Lower leg skin (tissue), 4 donors: ENCODE data around the gene ZNF804B. TPM values are rescaled to one million over a fixed set of nuclear protein-coding genes. Genes with fewer than 3 reads are reported as not detected.

Source experiments
- DNase-seq, 2 donors: peaks; one replicate each; pipeline ENCODE4 v3.0.0-alpha.2; 2019; ENCODE audit warnings: low spot score in 2 of 2
- H3K4me3 ChIP-seq: fragments of 200-600 bp; sonication (generic); 2 replicates; pipeline ENCODE4 v1.5.1; 2017; ENCODE audit warnings: mild to moderate bottlenecking, low read depth; ENCODE audit not compliant: poor library complexity, severe bottlenecking
- POLR2A ChIP-seq, 2 donors: fragments of 450-650 bp; IDR thresholded peaks; one replicate each; pipeline ENCODE4 v1.6.1; 2016 to 2017; ENCODE audit warnings: antibody characterized with exemption in 2 of 2, mild to moderate bottlenecking in 1 of 2, moderate library complexity in 1 of 2
- whole genome bisulfite sequencing, 2 donors: methylation state at CpG; one replicate each; pipeline ENCODE4 v1.1.5; 2018; 5-methylcytosine and 5-hydroxymethylcytosine counted together
- intact Hi-C: fragments of 100-400 bp; cut with DNase I; formaldehyde crosslinking; loops from one replicate; pipeline ENCODE4 v1.15.0; 2023; ENCODE audit warnings: low total_unique reads
- total RNA-seq, 4 donors: library from RNA; depleted of rRNA; stranded (reverse); fragments of >200 nt; gene quantifications; one replicate each; pipeline ENCODE4 v1.1.0, GENCODE V29; 2016
- TF ChIP-seq, protein P1 (sequence below), 3 donors: fragments of 450-650 bp; IDR thresholded peaks; one replicate each; pipeline ENCODE4 v1.5.1; 2016; ENCODE audit warnings: antibody characterized with exemption in 3 of 3, mild to moderate bottlenecking in 3 of 3, moderate library complexity in 2 of 3

The ZNF804B gene
- total RNA-seq, 4 donors from 2014 or later, result not detected

DNA sequence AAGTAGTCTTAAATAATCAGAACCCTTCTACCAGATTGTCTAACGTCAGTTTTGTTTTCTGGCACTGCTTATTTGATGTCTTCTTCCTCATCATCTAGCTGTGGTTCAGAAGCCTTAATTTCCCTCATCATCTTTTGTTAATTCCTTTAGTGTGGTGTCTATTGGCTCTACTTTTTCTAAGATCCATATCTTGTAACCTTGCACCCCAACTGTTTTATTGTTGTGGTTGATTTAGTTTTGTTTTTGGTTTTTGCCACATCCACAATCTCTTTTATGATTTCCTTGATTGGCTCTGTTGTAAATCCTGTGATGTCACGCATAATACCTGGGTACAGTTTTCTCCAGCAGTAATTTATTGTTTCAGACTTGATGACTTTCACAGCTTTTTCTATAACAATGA, 499.6 kb downstream of the ZNF804B start:
- TF ChIP-seq, protein P1, sequence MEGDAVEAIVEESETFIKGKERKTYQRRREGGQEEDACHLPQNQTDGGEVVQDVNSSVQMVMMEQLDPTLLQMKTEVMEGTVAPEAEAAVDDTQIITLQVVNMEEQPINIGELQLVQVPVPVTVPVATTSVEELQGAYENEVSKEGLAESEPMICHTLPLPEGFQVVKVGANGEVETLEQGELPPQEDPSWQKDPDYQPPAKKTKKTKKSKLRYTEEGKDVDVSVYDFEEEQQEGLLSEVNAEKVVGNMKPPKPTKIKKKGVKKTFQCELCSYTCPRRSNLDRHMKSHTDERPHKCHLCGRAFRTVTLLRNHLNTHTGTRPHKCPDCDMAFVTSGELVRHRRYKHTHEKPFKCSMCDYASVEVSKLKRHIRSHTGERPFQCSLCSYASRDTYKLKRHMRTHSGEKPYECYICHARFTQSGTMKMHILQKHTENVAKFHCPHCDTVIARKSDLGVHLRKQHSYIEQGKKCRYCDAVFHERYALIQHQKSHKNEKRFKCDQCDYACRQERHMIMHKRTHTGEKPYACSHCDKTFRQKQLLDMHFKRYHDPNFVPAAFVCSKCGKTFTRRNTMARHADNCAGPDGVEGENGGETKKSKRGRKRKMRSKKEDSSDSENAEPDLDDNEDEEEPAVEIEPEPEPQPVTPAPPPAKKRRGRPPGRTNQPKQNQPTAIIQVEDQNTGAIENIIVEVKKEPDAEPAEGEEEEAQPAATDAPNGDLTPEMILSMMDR (IDR thresholded peaks at IDR 0.05), result no peak
- TF ChIP-seq POLR2A (IDR thresholded peaks at IDR 0.05), result no peak
- no peak overlapping the region for H3K4me3 ChIP-seq
- WGBS, 2 donors, result 84 to 87% methylated on average over 2 of the region's 2 CpGs
- DNase-seq, result no peak
- intact Hi-C loops, result no loop called here

DNA sequence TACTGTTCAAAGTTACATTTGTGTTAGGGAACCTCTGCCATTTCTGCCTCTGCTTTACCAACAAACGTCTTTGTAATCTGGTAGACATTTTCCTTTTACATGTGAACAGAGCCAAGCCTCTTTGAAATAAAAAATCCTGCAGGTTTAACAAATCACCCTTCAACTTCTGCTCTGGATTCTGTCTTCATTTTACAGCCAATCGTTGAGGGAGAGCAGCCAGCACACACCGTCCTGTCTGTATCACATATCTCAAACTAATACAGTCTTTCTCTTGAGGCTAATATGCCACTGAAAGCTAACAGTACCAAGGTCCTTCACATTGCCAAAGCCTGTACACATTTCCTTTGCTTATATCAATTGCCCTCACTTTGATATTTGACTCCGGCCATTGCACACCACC, 504.6 kb downstream of the ZNF804B start:
- TF ChIP-seq, protein P1 (IDR thresholded peaks at IDR 0.05), result no peak
- TF ChIP-seq POLR2A (IDR thresholded peaks at IDR 0.05), result no peak
- intact Hi-C loops, result no loop called here
- 76 to 77% methylated on average over 4 of the region's 4 CpGs for WGBS, 2 donors
- H3K4me3 ChIP-seq, result no peak overlapping the region
- DNase-seq, result no peak

DNA sequence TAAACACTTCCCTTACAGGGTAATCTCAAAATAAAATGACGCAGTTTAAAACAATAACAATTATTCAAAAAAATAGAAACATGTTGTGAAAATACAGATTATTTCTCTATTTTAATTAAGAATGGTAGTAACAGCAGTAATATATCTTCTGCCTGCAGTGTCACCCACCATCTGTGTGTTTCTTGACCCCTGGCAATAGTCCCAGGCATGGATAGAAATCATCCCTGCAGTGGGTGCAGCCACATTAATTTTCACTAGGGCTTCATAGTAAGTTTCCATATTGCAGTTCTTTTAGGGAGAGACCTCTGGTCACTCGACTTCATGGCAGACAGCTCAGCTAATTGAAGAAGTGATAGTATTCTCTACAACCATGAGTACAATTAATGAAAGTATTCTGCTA, 506.1 kb downstream of the ZNF804B start:
- DNase-seq, result no peak
- intact Hi-C loops, result no loop called here
- WGBS, 2 donors, result 63 to 69% methylated on average over 2 of the region's 2 CpGs
- TF ChIP-seq, protein P1 (IDR thresholded peaks at IDR 0.05), result no peak
- no peak for TF ChIP-seq POLR2A (IDR thresholded peaks at IDR 0.05)
- H3K4me3 ChIP-seq, result no peak overlapping the region

DNA sequence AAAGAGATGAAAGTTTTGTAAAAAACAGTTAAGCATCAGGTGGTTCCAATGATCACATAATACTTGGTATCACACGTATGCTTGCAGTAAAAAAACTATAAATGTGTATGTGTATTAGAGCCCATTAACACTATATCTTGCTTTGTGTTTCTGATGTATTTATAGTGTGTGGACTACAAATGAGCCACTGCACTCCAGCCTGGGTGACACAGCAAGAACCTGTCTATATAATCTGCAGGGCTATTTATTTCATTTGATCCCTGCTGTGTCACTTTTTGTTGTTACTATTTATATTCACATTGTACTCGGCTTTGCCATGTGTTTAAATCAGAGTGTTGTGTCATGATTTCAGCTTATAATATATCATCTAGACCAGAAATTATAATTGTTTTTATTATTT, 523.8 kb downstream of the ZNF804B start:
- TF ChIP-seq, protein P1 (IDR thresholded peaks at IDR 0.05), result no peak
- TF ChIP-seq POLR2A (IDR thresholded peaks at IDR 0.05), result no peak
- no peak overlapping the region for H3K4me3 ChIP-seq
- WGBS, 2 donors, result 63 to 80% methylated on average over 2 of the region's 2 CpGs
- no peak for DNase-seq
- intact Hi-C loops, result no loop called here

DNA sequence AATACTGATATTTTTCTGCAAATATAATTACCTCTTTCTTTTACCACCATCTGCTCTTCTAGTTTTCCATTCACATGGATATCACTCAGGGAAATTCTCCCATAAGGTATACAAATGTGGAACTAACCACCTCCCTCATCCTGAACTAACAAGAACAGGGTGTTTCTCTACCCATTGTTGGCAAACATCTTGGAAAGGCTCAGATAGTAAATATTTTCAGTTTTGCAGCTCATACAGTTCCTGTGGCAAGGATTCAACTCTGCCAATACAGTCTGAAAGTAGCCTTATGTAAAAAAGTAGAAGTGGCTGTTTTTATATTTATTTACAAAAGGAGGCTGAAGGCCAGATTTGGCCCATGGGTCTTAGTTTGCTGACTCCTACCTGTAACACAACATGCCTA, 549.0 kb downstream of the ZNF804B start:
- no peak for DNase-seq
- TF ChIP-seq, protein P1 (IDR thresholded peaks at IDR 0.05), result no peak
- TF ChIP-seq POLR2A (IDR thresholded peaks at IDR 0.05), result no peak
- intact Hi-C loops, result no loop called here
- H3K4me3 ChIP-seq, result no peak overlapping the region

DNA sequence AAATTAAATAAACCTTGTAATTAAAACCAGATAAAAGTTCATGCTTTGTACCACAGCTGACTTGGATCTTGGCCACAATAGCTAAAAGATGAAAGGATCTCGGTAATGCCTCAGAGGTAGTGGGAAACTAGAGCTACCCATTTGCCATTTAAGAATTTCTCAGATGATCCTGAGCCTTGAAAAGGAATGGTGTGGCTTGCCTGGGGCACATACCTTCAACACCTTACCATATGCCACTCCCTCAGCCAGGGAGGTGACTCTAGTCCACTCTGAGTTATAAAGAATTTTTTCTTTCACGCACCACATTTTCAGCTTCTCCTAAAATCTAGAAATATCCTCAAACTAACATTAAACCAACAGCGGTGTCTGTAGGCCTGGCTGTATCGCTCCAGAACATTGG, 552.4 kb downstream of the ZNF804B start:
- intact Hi-C loops, result no loop called here
- H3K4me3 ChIP-seq, result no peak overlapping the region
- 76 to 79% methylated on average over 4 of the region's 4 CpGs for WGBS, 2 donors
- no peak for DNase-seq
- no peak for TF ChIP-seq POLR2A (IDR thresholded peaks at IDR 0.05)
- TF ChIP-seq, protein P1 (IDR thresholded peaks at IDR 0.05), result no peak
